ENCODE results near the gene TBX2. TPM values are rescaled to one million over a fixed set of nuclear protein-coding genes. Genes with fewer than 3 reads are reported as not detected.
A peak's percentile ranks its signal among the peaks of the same experiment; 100 is the strongest.

The TBX2 gene
- total and polyA plus RNA-seq, 2 of the 13 experiments (the other 11 are each of a cell fraction or from before 2014, with no cell fraction given): 2.8 to 15.3 TPM

- no peak for TF ChIP-seq HMGXB3 (CRISPR knock-in tag; IDR thresholded peaks at IDR 0.05; ENCODE audit: borderline replicate concordance)
- TF ChIP-seq SSRP1 (CRISPR knock-in tag; IDR thresholded peaks at IDR 0.05): 0 out of 2 replicates have a peak, but pooled peaks have one; percentile 48
- TF ChIP-seq SRSF1 (optimal IDR thresholded peaks at IDR 0.05; ENCODE audit: low read depth, low read length): no peak
- peak; percentile 37; the same call in 1 of the 2 replicates for TF ChIP-seq KMT2B (CRISPR knock-in tag; IDR thresholded peaks at IDR 0.05)
- TF ChIP-seq MTF1 (CRISPR knock-in tag; IDR thresholded peaks at IDR 0.05): peak; percentile 43; the same call in 1 of the 2 replicates
- peak; percentile 95 for TF ChIP-seq PHF21A (CRISPR knock-in tag; IDR thresholded peaks at IDR 0.05)
- peak; percentile 71 for TF ChIP-seq ZFP90 (CRISPR knock-in tag; IDR thresholded peaks at IDR 0.05; ENCODE audit: borderline replicate concordance)
- TF ChIP-seq ZNF549 (CRISPR knock-in tag; IDR thresholded peaks at IDR 0.05): no peak
- no peak for TF ChIP-seq ASH2L (IDR thresholded peaks at IDR 0.05; ENCODE audit: insufficient read length, low read depth, low read length)
- TF ChIP-seq ZNF326 (CRISPR knock-in tag; IDR thresholded peaks at IDR 0.05; ENCODE audit: borderline replicate concordance): no peak
- no peak for TF ChIP-seq ZMAT5 (CRISPR knock-in tag; IDR thresholded peaks at IDR 0.05; ENCODE audit: borderline replicate concordance, low read depth)
- TF ChIP-seq BHLHE40 (IDR thresholded peaks at IDR 0.05; ENCODE audit: low read length): no peak
- TF ChIP-seq BRD4 (CRISPR knock-in tag; IDR thresholded peaks at IDR 0.05): peak; percentile 26; the same call in 1 of the 2 replicates
- TF ChIP-seq ZSCAN30 (CRISPR knock-in tag; IDR thresholded peaks at IDR 0.05): no peak
- TF ChIP-seq ZSCAN29 (CRISPR knock-in tag; conservative IDR thresholded peaks at IDR 0.05): 0 out of 2 replicates have a peak, but pooled peaks have one; percentile 68
- peak; percentile 28; the same call in 1 of the 2 replicates for TF ChIP-seq TFE3 (CRISPR knock-in tag; IDR thresholded peaks at IDR 0.05)
- TF ChIP-seq ZBTB20 (CRISPR knock-in tag; IDR thresholded peaks at IDR 0.05; ENCODE audit: borderline replicate concordance, low read depth): 0 out of 2 replicates have a peak, but pooled peaks have one; percentile 17
- peak; percentile 87 for TF ChIP-seq FOXP4 (CRISPR knock-in tag; IDR thresholded peaks at IDR 0.05)
- no peak for TF ChIP-seq ZNF547 (CRISPR knock-in tag; IDR thresholded peaks at IDR 0.05)
Observed at GRCh38 chr17:61454381-61455323, 55.0 kb downstream of the TBX2 start (continued).
